ENCODE results near the gene COMMD1.
"Not testable (repeated sequence)": the region's sequence is repeated elsewhere in the genome, so short reads cannot be mapped to it uniquely, and the experiment has no call there.

The COMMD1 gene

GRCh38 chr2:62076980-62077638 is 171.6 kb downstream of the COMMD1 start:
- no peak for DNase-seq

- DNase-seq, result no peak
Observed at GRCh38 chr2:62084801-62085200, 179.3 kb downstream of the COMMD1 start.

GRCh38 chr2:62089658-62090057 is 184.2 kb downstream of the COMMD1 start:
- DNase-seq, result no peak

- DNase-seq, result no peak
Observed at GRCh38 chr2:62091471-62091870, 186.0 kb downstream of the COMMD1 start.

- no peak for DNase-seq
Observed at GRCh38 chr2:62099050-62099449, 193.6 kb downstream of the COMMD1 start.

- DNase-seq, result no peak
Observed at GRCh38 chr2:62099523-62100175, 194.2 kb downstream of the COMMD1 start.

GRCh38 chr2:62101886-62102285 is 196.4 kb downstream of the COMMD1 start:
- no peak for DNase-seq

- DNase-seq, result no peak
Observed at GRCh38 chr2:62102402-62102920, 197.0 kb downstream of the COMMD1 start.

GRCh38 chr2:62109554-62109953 is 204.1 kb downstream of the COMMD1 start:
- no peak for DNase-seq

- DNase-seq, result no peak
Observed at GRCh38 chr2:62110415-62111025, 205.0 kb downstream of the COMMD1 start.

GRCh38 chr2:62112179-62112578 is 206.7 kb downstream of the COMMD1 start:
- no peak for DNase-seq

- no peak for DNase-seq
Observed at GRCh38 chr2:62114564-62114963, 209.1 kb downstream of the COMMD1 start.

GRCh38 chr2:62116983-62117382 is 211.5 kb downstream of the COMMD1 start:
- DNase-seq, result no peak

GRCh38 chr2:62118160-62118559 is 212.7 kb downstream of the COMMD1 start:
- no peak for DNase-seq

GRCh38 chr2:62119311-62119974 is 214.0 kb downstream of the COMMD1 start:
- no peak for DNase-seq

- DNase-seq, result not testable (repeated sequence)
Observed at GRCh38 chr2:62126239-62126638, 220.8 kb downstream of the COMMD1 start.

GRCh38 chr2:62133320-62133823 is 227.9 kb downstream of the COMMD1 start:
- no peak for DNase-seq

GRCh38 chr2:62136956-62137830 is 231.7 kb downstream of the COMMD1 start:
- DNase-seq, result no peak

- no peak for DNase-seq
Observed at GRCh38 chr2:62140426-62141141, 235.1 kb downstream of the COMMD1 start.

GRCh38 chr2:62141142-62141740 is 235.8 kb downstream of the COMMD1 start:
- DNase-seq, result no peak

- no peak for DNase-seq
Observed at GRCh38 chr2:62142054-62142453, 236.6 kb downstream of the COMMD1 start.

Data from NCI-H1436 (cell line).